ENCODE results near the gene MORN1.

The MORN1 gene

GRCh38 chr1:2395245-2395644 lies 3.9 kb upstream of the MORN1 start:
- H3K36me3 ChIP-seq, result peaks cover 73% of the 10 kb centered on the region
- H3K9me3 ChIP-seq, result no peaks in the 10 kb centered on the region
- no peak for TF ChIP-seq CTCF (IDR thresholded peaks at IDR 0.05)
- H3K4me1 ChIP-seq (ENCODE audit: control insufficient read depth in 1 of 2, insufficient read depth in 1 of 2, low read depth in 1 of 2, low read length in 1 of 2), result peaks cover 25 to 30% of the 10 kb centered on the region in 2 experiments
- H3K4me3 ChIP-seq (ENCODE audit: low read depth in 1 of 2, low read length in 1 of 2), result no peak overlapping the region
- H3K27ac ChIP-seq, result no peak overlapping the region
- H3K27me3 ChIP-seq, result no peaks in the 10 kb centered on the region

GRCh38 chr1:2394761-2395160 lies 3.4 kb upstream of the MORN1 start:
- Histone ChIP-seq H3K27me3 (no peaks in the 10 kb centered on the region), H3K4me3 (ENCODE audit: low read depth in 1 of 2, low read length in 1 of 2) (no peak overlapping the region), H3K27ac (no peak overlapping the region), H3K9me3 (no peaks in the 10 kb centered on the region), H3K36me3 (peaks cover 68% of the 10 kb centered on the region), H3K4me1 (ENCODE audit: control insufficient read depth in 1 of 2, insufficient read depth in 1 of 2, low read depth in 1 of 2, low read length in 1 of 2) (peaks cover 26 to 31% of the 10 kb centered on the region in 2 experiments)
- TF ChIP-seq CTCF (IDR thresholded peaks at IDR 0.05), result no peak

- Histone ChIP-seq H3K36me3 (peaks cover 63% of the 10 kb centered on the region), H3K9me3 (no peaks in the 10 kb centered on the region), H3K4me1 (ENCODE audit: control insufficient read depth in 1 of 2, insufficient read depth in 1 of 2, low read depth in 1 of 2, low read length in 1 of 2) (peaks cover 26 to 31% of the 10 kb centered on the region in 2 experiments), H3K27me3 (no peaks in the 10 kb centered on the region), H3K27ac (no peak overlapping the region), H3K4me3 (ENCODE audit: low read depth in 1 of 2, low read length in 1 of 2) (no peak overlapping the region)
- TF ChIP-seq CTCF (IDR thresholded peaks at IDR 0.05), result no peak
Measured at GRCh38 chr1:2394220-2394619, 2.9 kb upstream of the MORN1 start.

GRCh38 chr1:2393471-2393877 lies 2.1 kb upstream of the MORN1 start:
- Histone ChIP-seq H3K4me1 (ENCODE audit: control insufficient read depth in 1 of 2, insufficient read depth in 1 of 2, low read depth in 1 of 2, low read length in 1 of 2) (peaks cover 26 to 31% of the 10 kb centered on the region in 2 experiments), H3K9me3 (no peaks in the 10 kb centered on the region), H3K4me3 (ENCODE audit: low read depth in 1 of 2, low read length in 1 of 2) (no peak overlapping the region), H3K27ac (no peak overlapping the region), H3K27me3 (no peaks in the 10 kb centered on the region), H3K36me3 (peaks cover 55% of the 10 kb centered on the region)
- TF ChIP-seq CTCF (IDR thresholded peaks at IDR 0.05), result no peak

- peaks cover 48% of the 10 kb centered on the region for H3K36me3 ChIP-seq
- H3K27ac ChIP-seq, result peak overlapping the region; percentile 95
- no peaks in the 10 kb centered on the region for H3K9me3 ChIP-seq
- peaks cover 26 to 31% of the 10 kb centered on the region in 2 experiments for H3K4me1 ChIP-seq (ENCODE audit: control insufficient read depth in 1 of 2, insufficient read depth in 1 of 2, low read depth in 1 of 2, low read length in 1 of 2)
- no peak for TF ChIP-seq CTCF (IDR thresholded peaks at IDR 0.05)
- peak overlapping the region; percentile 84 to 95 for H3K4me3 ChIP-seq (ENCODE audit: low read depth in 1 of 2, low read length in 1 of 2)
- no peaks in the 10 kb centered on the region for H3K27me3 ChIP-seq
Measured at GRCh38 chr1:2392686-2393085, 1.3 kb upstream of the MORN1 start.
